ENCODE data around the gene ODAD3. TPM values are rescaled to one million over a fixed set of nuclear protein-coding genes. Genes with fewer than 3 reads are reported as not detected.

ODAD3 gene
- total RNA-seq, 1 experiment from 2014 or later = 0.52 TPM

- Histone ChIP-seq H3K9ac (ENCODE audit: low read length) (no peak overlapping the region), H3K36me3 (ENCODE audit: control insufficient read depth in 1 of 2, insufficient read depth in 2 of 2, low read length in 2 of 2) (peaks cover 0 to 7% of the 10 kb centered on the region in 2 experiments; a peak in 3 of 4 replicates), H3K79me2 (ENCODE audit: insufficient read depth, low read length) (no peaks in the 10 kb centered on the region), H3K4me3 (replicated peaks in 1 of 2; ENCODE audit: low read depth in 1 of 2, low read length in 2 of 2) (no peak overlapping the region), H3K9me3 (ENCODE audit: control insufficient read depth in 1 of 2, insufficient read depth in 1 of 2, low read depth in 1 of 2, low read length in 2 of 2) (no peaks in the 10 kb centered on the region), H4K20me1 (ENCODE audit: insufficient read depth) (no peaks in the 10 kb centered on the region), H3K4me2 (ENCODE audit: low read length) (no peak overlapping the region), H2AFZ (ENCODE audit: low read depth, low read length, poor library complexity, severe bottlenecking) (no peak overlapping the region), H3K27me3 (ENCODE audit: insufficient read depth, low read length) (no peaks in the 10 kb centered on the region), H3K27ac (ENCODE audit: low read depth, low read length) (no peak overlapping the region), H3K4me1 (ENCODE audit: control insufficient read depth in 1 of 2, insufficient read depth in 2 of 2, low read length in 2 of 2) (no peaks in the 10 kb centered on the region), H3K9me2 (ENCODE audit: insufficient read depth) (no peaks in the 10 kb centered on the region)
- ChIA-PET POLR2A (interaction anchor here (0.8 kb wide), 2 partner anchors 9 to 28 kb away, joined by 3 to 4 read pairs; no protein-coding TSS in a partner anchor), RAD21 (ENCODE audit: low non-redundant PET in 1 of 2, low total read pairs in 2 of 2, uncharacterized antibody in 2 of 2, unreplicated experiment in 2 of 2) (interaction anchor here in 1 of 2 experiments (0.7 kb wide), 1 partner anchor 29 kb away, joined by 5 read pairs; no protein-coding TSS in a partner anchor), CTCF (interaction anchor here (0.6 to 1.8 kb wide), 2 partner anchors 7 to 9 kb away, joined by 3 to 10 read pairs; no protein-coding TSS in a partner anchor)
- TF ChIP-seq POLR2AphosphoS5 (IDR thresholded peaks at IDR 0.05; ENCODE audit: low read depth, low read length) (no peak), CBX3 (IDR thresholded peaks at IDR 0.05; ENCODE audit: low read depth) (no peak), JUND (IDR thresholded peaks at IDR 0.05) (no peak), ZBTB33 (IDR thresholded peaks at IDR 0.05; ENCODE audit: extremely low read depth, insufficient replicate concordance, low read length) (no peak), ELF1 (IDR thresholded peaks at IDR 0.05; ENCODE audit: borderline replicate concordance, low read depth) (no peak), REST (IDR thresholded peaks at IDR 0.05; ENCODE audit: low read depth) (no peak), MAX (IDR thresholded peaks at IDR 0.05) (no peak), ZNF274 (IDR thresholded peaks at IDR 0.05; ENCODE audit: low read depth, low read length) (no peak), ATF3 (IDR thresholded peaks at IDR 0.05) (no peak), RAD21 (IDR thresholded peaks at IDR 0.05; ENCODE audit: low read depth) (no peak), CTCF (IDR thresholded peaks at IDR 0.05 in 2 of 3, conservative IDR thresholded peaks at IDR 0.05 in 1 of 3; ENCODE audit: borderline replicate concordance in 1 of 3, insufficient read depth in 1 of 3, low read depth in 2 of 3, low read length in 2 of 3) (no peak), CEBPB (IDR thresholded peaks at IDR 0.05; ENCODE audit: low read depth) (no peak)
- intact Hi-C loops (cut with micrococcal nuclease) = no loop called here
- no peak for DNase-seq (ENCODE audit: low read depth, low spot score)
- 0 out of 2 replicates have a peak, but pooled peaks have one; percentile 15 for ATAC-seq
- BruUV-seq (replicated peaks) = no TSS peak
Measured at GRCh38 chr19:11390359-11390758, 44.6 kb downstream of the ODAD3 start.
